Gastroesophageal sphincter (tissue), 4 donors: ENCODE measurements around the gene MAML2. TPM values are rescaled to one million over a fixed set of nuclear protein-coding genes. Genes with fewer than 3 reads are reported as not detected.

Experiments
- ATAC-seq: fragments of 150-250 bp; one replicate; pipeline ENCODE4 v1.9.1; 2016; ENCODE audit warnings: mild to moderate bottlenecking, moderate library complexity
- H3K27ac ChIP-seq, 4 donors: fragments of 200-600 bp; sonication (generic) in 3 of 4; 1 replicate in 3 of 4; 2 replicates in 1 of 4; pipeline ENCODE4 v1.5.1; 2016 to 2019
- H3K27me3 ChIP-seq: fragments of 200-600 bp; sonication (generic); one replicate; pipeline ENCODE4 v1.5.1; 2019
- H3K36me3 ChIP-seq, 2 donors: fragments of 200-600 bp; sonication (generic); one replicate each; pipeline ENCODE4 v1.5.1; 2019; ENCODE audit warnings: control low read depth in 1 of 2
- H3K4me1 ChIP-seq, 3 donors: fragments of 200-600 bp; sonication (generic); 1 replicate in 2 of 3; 2 replicates in 1 of 3; pipeline ENCODE4 v1.5.1; 2016 to 2019; ENCODE audit warnings: control low read depth in 2 of 3
- H3K4me3 ChIP-seq, 2 donors: fragments of 200-600 bp; sonication (generic); one replicate each; pipeline ENCODE4 v1.5.1; 2019; ENCODE audit warnings: mild to moderate bottlenecking in 1 of 2, moderate library complexity in 1 of 2
- H3K9me3 ChIP-seq, 3 donors: fragments of 200-600 bp; sonication (generic); one replicate each; pipeline ENCODE4 v1.5.1; 2017 to 2019; ENCODE audit warnings: control low read depth in 2 of 3
- CTCF ChIP-seq, 4 experiments: fragments of 200-600 bp in 2 of 4; fragments of 450-650 bp in 2 of 4; sonication (generic) in 1 of 4; IDR thresholded peaks; one replicate each; pipeline ENCODE4 v1.5.1; 2017 to 2019; ENCODE audit warnings: antibody characterized with exemption in 4 of 4, mild to moderate bottlenecking in 2 of 4, moderate library complexity in 2 of 4
- EP300 ChIP-seq: sonication (generic); formaldehyde crosslinking; IDR thresholded peaks from one replicate; pipeline ENCODE4 v1.6.1; 2017; ENCODE audit warnings: antibody characterized with exemption, mild to moderate bottlenecking
- POLR2A ChIP-seq, 2 donors: fragments of 450-650 bp; IDR thresholded peaks; one replicate each; pipeline ENCODE4 v1.6.1; 2017; ENCODE audit warnings: antibody characterized with exemption in 2 of 2, mild to moderate bottlenecking in 2 of 2, moderate library complexity in 1 of 2
- POLR2AphosphoS5 ChIP-seq: sonication (generic); formaldehyde crosslinking; IDR thresholded peaks from one replicate; pipeline ENCODE4 v1.6.1; 2017; ENCODE audit warnings: antibody characterized with exemption
- WGBS, 2 donors: methylation state at CpG; one replicate each; pipeline ENCODE4 v1.1.5; 2018; ENCODE audit warnings: low coverage in 1 of 2; 5-methylcytosine and 5-hydroxymethylcytosine counted together
- total RNA-seq, 4 donors: library from RNA; depleted of rRNA; stranded (reverse); fragments of >200 nt; gene quantifications; one replicate each; pipeline ENCODE4 v1.1.0, GENCODE V29; 2016

Gene MAML2
- total RNA-seq, 4 donors from 2014 or later = 15.8 to 31.8 (median 23.7) TPM

- no peaks in the 10 kb centered on the region for H3K9me3 ChIP-seq
- 88 to 96% methylated on average over 2 of the region's 2 CpGs for WGBS, 2 donors
- ATAC-seq = no peak
- no peak overlapping the region for H3K4me3 ChIP-seq
- no peak overlapping the region for H3K27ac ChIP-seq
- no peaks in the 10 kb centered on the region for H3K27me3 ChIP-seq
- peaks cover 0 to 11% (median 0%) of the 10 kb centered on the region in 3 donors for H3K4me1 ChIP-seq
- no peak for TF ChIP-seq POLR2A (IDR thresholded peaks at IDR 0.05)
- TF ChIP-seq CTCF (IDR thresholded peaks at IDR 0.05) = no peak
- no peak for TF ChIP-seq POLR2AphosphoS5
- TF ChIP-seq EP300 = no peak
- H3K36me3 ChIP-seq = peaks cover 0 to 26% of the 10 kb centered on the region in 2 donors
Observed at GRCh38 chr11:95989076-95989605, 353.9 kb downstream of the MAML2 start.

- no peak overlapping the region for H3K4me3 ChIP-seq
- H3K27ac ChIP-seq = no peak overlapping the region
- no peaks in the 10 kb centered on the region for H3K27me3 ChIP-seq
- H3K4me1 ChIP-seq = no peaks in the 10 kb centered on the region
- TF ChIP-seq EP300 (no peak), POLR2AphosphoS5 (no peak), CTCF (IDR thresholded peaks at IDR 0.05) (no peak), POLR2A (IDR thresholded peaks at IDR 0.05) (no peak)
- H3K36me3 ChIP-seq = peaks cover 0 to 61% of the 10 kb centered on the region in 2 donors
- no peaks in the 10 kb centered on the region for H3K9me3 ChIP-seq
- WGBS, 2 donors = 90 to 92% methylated on average over 1 of the region's 1 CpG
- no peak for ATAC-seq
Observed at GRCh38 chr11:95985174-95985808, 357.7 kb downstream of the MAML2 start.

GRCh38 chr11:95984072-95984471 lies 358.9 kb downstream of the MAML2 start:
- no peak for ATAC-seq
- Histone ChIP-seq H3K36me3 (peaks cover 0 to 66% of the 10 kb centered on the region in 2 donors), H3K27me3 (no peaks in the 10 kb centered on the region), H3K4me1 (no peaks in the 10 kb centered on the region), H3K9me3 (no peaks in the 10 kb centered on the region), H3K27ac (no peak overlapping the region), H3K4me3 (no peak overlapping the region)
- no peak for TF ChIP-seq POLR2AphosphoS5
- no peak for TF ChIP-seq POLR2A (IDR thresholded peaks at IDR 0.05)
- TF ChIP-seq EP300 = no peak
- TF ChIP-seq CTCF (IDR thresholded peaks at IDR 0.05) = no peak
- 90 to 91% methylated on average over 2 of the region's 2 CpGs for WGBS, 2 donors

GRCh38 chr11:95977534-95978174 lies 365.3 kb downstream of the MAML2 start:
- WGBS, 2 donors = 86% methylated on average over 6 of the region's 6 CpGs
- Histone ChIP-seq H3K27me3 (no peaks in the 10 kb centered on the region), H3K27ac (no peak overlapping the region), H3K9me3 (no peaks in the 10 kb centered on the region), H3K4me3 (no peak overlapping the region), H3K36me3 (peaks cover 0 to 47% of the 10 kb centered on the region in 2 donors), H3K4me1 (no peaks in the 10 kb centered on the region)
- no peak for ATAC-seq
- TF ChIP-seq CTCF (IDR thresholded peaks at IDR 0.05) (no peak), POLR2A (IDR thresholded peaks at IDR 0.05) (no peak), POLR2AphosphoS5 (no peak)

GRCh38 chr11:95976550-95976949 lies 366.4 kb downstream of the MAML2 start:
- ATAC-seq = no peak
- no peak overlapping the region for H3K27ac ChIP-seq
- TF ChIP-seq POLR2A (IDR thresholded peaks at IDR 0.05) = no peak
- 55 to 74% methylated on average over 2 of the region's 2 CpGs for WGBS, 2 donors
- H3K9me3 ChIP-seq = no peaks in the 10 kb centered on the region
- H3K27me3 ChIP-seq = no peaks in the 10 kb centered on the region
- no peak overlapping the region for H3K4me3 ChIP-seq
- peaks cover 0 to 38% of the 10 kb centered on the region in 2 donors for H3K36me3 ChIP-seq
- H3K4me1 ChIP-seq = no peaks in the 10 kb centered on the region
